ENCODE data around the gene MGAT2.
"Not testable (repeated sequence)": the region's sequence is repeated elsewhere in the genome, so short reads cannot be mapped to it uniquely, and the experiment has no call there.

The MGAT2 gene

DNA sequence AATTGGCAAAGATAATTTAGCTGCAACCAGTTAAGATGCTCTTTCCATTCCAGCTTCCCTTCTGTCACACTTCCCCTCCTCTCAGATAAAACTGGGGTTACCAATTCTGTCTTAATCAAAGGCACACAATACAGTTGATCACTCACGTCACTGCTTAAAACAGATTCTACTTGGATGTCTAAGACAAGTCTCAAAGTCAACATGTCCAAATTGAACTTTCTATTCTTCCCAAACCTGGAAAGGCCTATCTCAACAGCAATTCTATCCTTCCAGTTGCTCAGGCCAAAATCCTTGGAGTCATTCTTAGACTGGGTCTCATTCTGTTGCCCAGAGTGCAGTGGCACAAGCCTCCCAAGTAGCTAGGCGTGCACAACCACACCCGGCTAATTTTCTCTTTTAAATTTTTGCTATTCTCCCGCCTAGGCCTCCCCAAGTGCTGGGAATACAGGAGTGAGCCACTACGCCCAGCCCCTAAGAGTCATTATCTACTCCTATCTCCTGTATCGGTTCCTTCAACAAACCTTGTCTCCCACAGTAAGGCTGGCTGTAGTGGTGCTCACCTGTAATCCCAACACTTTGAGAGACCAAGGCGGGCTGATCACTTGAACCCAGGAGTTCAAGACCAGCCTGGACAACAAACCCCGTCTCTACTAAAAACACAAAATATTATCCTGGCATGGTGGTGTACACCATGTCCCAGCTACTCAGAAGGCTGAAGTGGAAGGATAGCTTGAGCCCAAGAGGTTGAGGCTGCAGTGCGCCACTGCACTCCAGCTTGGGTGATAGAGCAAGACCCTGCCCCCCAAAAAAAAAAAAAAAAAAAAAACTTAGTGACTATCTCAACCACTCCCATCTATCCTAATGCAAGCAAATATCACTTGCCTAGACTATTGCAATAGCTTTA lies 39.1 kb upstream of the MGAT2 start:
- no peak overlapping the region for H3K9ac ChIP-seq
- peaks cover 41% of the 10 kb centered on the region for H3K79me2 ChIP-seq
- no peak overlapping the region for H2AFZ ChIP-seq

DNA sequence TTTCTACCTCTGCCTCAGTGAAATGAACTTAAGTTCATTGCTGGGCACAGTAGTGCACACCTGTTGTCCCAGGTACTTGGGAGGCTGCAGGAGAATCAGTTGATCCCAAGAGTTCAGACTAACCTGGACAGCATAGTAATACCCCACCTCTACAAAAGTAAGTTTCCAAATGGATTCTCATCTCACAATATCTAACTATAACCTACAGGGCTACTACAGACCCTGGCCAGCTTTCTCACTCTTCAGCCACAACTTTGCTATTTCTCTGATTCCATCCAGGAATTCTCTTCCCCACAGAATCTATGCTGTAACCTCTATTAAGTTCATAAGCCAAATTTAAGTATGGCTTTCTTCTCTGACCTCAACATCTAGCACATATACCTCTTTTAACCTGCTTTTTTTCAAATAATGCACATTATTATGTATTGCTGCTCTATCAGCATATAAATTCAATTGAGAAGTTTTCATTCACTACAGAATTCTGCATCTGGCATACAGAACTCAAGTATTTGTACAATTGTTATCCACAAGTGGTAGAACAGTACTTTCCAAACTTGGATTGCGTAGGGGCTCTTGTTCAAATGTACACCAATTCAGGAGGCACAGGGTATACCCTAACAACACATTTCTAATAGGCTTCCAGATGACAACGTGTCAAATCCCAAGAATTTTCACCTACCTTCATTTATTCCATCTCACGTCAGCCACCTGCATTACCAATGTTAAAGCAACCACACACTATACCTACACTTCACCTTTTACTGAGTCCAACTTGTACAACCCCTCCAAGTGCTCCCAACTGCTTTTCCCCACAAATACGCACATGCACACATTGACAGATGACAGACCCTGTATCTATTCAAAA lies 38.3 kb upstream of the MGAT2 start:
- Histone ChIP-seq H3K27me3 (ENCODE audit: control insufficient read depth, insufficient read depth, low read length) (no peaks in the 10 kb centered on the region), H3K4me3 (ENCODE audit: low read depth, low read length) (no peak overlapping the region), H2AFZ (no peak overlapping the region), H3K9ac (no peak overlapping the region), H3K9me3 (ENCODE audit: control insufficient read depth, low read length) (no peaks in the 10 kb centered on the region), H3K36me3 (ENCODE audit: control insufficient read depth, insufficient read depth, low read length) (no peaks in the 10 kb centered on the region), H3K4me2 (ENCODE audit: low read length) (no peak overlapping the region), H3K27ac (no peak overlapping the region), H3K4me1 (peaks cover 3% of the 10 kb centered on the region), H3K79me2 (peaks cover 41% of the 10 kb centered on the region)
- TF ChIP-seq, protein P1, sequence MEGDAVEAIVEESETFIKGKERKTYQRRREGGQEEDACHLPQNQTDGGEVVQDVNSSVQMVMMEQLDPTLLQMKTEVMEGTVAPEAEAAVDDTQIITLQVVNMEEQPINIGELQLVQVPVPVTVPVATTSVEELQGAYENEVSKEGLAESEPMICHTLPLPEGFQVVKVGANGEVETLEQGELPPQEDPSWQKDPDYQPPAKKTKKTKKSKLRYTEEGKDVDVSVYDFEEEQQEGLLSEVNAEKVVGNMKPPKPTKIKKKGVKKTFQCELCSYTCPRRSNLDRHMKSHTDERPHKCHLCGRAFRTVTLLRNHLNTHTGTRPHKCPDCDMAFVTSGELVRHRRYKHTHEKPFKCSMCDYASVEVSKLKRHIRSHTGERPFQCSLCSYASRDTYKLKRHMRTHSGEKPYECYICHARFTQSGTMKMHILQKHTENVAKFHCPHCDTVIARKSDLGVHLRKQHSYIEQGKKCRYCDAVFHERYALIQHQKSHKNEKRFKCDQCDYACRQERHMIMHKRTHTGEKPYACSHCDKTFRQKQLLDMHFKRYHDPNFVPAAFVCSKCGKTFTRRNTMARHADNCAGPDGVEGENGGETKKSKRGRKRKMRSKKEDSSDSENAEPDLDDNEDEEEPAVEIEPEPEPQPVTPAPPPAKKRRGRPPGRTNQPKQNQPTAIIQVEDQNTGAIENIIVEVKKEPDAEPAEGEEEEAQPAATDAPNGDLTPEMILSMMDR (IDR thresholded peaks at IDR 0.05) = no peak

More for the DNA sequence above, 39.1 kb upstream of the MGAT2 start:
- Histone ChIP-seq H3K4me1 (peaks cover 3% of the 10 kb centered on the region), H3K27me3 (ENCODE audit: control insufficient read depth, insufficient read depth, low read length) (no peaks in the 10 kb centered on the region), H3K4me2 (ENCODE audit: low read length) (no peak overlapping the region), H3K4me3 (ENCODE audit: low read depth, low read length) (no peak overlapping the region), H3K27ac (no peak overlapping the region), H3K9me3 (ENCODE audit: control insufficient read depth, low read length) (no peaks in the 10 kb centered on the region), H3K36me3 (ENCODE audit: control insufficient read depth, insufficient read depth, low read length) (no peaks in the 10 kb centered on the region)
- TF ChIP-seq, protein P1 (IDR thresholded peaks at IDR 0.05) = no peak

DNA sequence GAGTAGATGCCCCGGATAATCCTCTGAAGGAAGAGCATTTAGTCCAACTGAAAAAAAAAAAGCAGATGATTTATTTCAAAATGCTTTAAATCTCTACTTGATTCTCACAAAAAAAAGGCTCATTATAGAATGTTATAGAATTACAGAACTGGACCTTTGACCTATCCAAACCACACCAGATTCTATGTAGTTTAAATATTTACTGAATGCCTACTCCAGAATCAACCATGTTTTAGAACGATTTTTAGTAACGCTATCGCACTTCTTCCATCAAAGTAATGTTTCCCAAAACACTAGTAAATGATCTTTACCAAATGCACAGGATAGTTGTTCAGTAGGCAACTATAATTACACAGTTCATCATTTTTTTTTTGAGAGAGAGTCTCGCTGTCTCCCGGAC lies 37.0 kb upstream of the MGAT2 start:
- no peak overlapping the region for H3K27ac ChIP-seq
- no peak overlapping the region for H3K9ac ChIP-seq
- H3K4me3 ChIP-seq (ENCODE audit: low read depth, low read length) = no peak overlapping the region

DNA sequence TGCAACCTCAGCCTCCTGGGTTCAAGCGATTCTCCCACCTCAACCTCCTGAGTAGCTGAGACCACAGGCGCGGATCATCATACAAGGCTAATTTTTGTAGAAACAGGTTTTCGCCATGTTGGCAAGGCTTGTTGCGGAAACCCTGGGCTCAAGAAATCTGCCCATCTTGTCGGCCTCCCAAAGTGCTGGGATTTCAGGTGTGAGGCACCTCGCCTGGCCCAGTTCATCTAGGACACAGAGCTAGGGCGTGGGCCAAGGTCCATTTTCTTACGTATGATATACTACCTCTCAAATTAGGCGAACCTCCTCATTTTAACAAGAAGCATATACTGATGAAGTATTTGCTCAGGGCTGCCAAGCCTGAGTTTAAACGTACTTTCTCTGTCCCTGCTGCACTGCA lies 36.5 kb upstream of the MGAT2 start:
- peaks cover 40% of the 10 kb centered on the region for H3K79me2 ChIP-seq
- H3K9ac ChIP-seq = no peak overlapping the region
- H3K36me3 ChIP-seq (ENCODE audit: control insufficient read depth, insufficient read depth, low read length) = no peaks in the 10 kb centered on the region
- no peak overlapping the region for H3K27ac ChIP-seq
- H3K4me1 ChIP-seq = peaks cover 3% of the 10 kb centered on the region
- no peaks in the 10 kb centered on the region for H3K27me3 ChIP-seq (ENCODE audit: control insufficient read depth, insufficient read depth, low read length)
- H3K4me3 ChIP-seq (ENCODE audit: low read depth, low read length) = no peak overlapping the region
- TF ChIP-seq, protein P1 (IDR thresholded peaks at IDR 0.05) = no peak
- no peak overlapping the region for H3K4me2 ChIP-seq (ENCODE audit: low read length)
- H3K9me3 ChIP-seq (ENCODE audit: control insufficient read depth, low read length) = no peaks in the 10 kb centered on the region
- H2AFZ ChIP-seq = no peak overlapping the region

More for the DNA sequence above, 37.0 kb upstream of the MGAT2 start:
- H3K36me3 ChIP-seq (ENCODE audit: control insufficient read depth, insufficient read depth, low read length) = no peaks in the 10 kb centered on the region
- H3K27me3 ChIP-seq (ENCODE audit: control insufficient read depth, insufficient read depth, low read length) = no peaks in the 10 kb centered on the region
- TF ChIP-seq, protein P1 (IDR thresholded peaks at IDR 0.05) = no peak
- no peak overlapping the region for H3K4me2 ChIP-seq (ENCODE audit: low read length)
- peaks cover 41% of the 10 kb centered on the region for H3K79me2 ChIP-seq
- H2AFZ ChIP-seq = no peak overlapping the region
- H3K4me1 ChIP-seq = peaks cover 3% of the 10 kb centered on the region
- no peaks in the 10 kb centered on the region for H3K9me3 ChIP-seq (ENCODE audit: control insufficient read depth, low read length)

DNA sequence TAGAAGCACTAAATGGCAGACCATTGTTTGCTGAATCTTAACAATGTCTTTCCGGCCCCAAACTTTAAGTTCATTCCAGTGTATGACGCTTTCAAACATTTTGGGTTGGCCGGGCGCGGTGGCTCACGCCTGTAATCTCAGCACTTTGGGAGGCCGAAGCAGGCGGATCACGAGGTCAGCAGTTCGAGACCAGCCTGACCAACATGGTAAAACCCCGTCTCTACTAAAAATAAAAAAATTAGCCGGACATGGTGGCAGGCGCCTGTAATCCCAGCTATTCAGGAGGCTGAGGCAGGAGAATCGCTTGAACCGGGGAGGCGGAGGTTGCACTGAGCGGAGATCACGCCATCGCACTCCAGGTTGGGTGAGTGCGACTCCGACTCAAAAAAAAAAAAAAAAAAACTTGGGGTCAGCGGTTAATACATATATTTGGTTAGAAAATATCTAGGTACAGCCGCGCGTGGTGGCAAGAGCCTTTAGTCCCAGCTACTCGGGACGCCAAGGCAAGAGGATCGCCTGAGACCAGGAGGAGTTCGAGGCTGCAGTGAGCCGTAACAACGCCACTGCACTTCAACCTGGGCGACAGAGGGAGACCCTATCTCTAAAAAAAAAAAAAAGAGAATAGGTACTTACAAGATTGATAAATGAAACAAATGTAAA lies 35.5 kb upstream of the MGAT2 start:
- not testable (repeated sequence) for H3K9me3 ChIP-seq (ENCODE audit: control insufficient read depth, low read length)

More for the DNA sequence above, 35.5 kb upstream of the MGAT2 start:
- not testable (repeated sequence) for H3K27me3 ChIP-seq (ENCODE audit: control insufficient read depth, insufficient read depth, low read length); H3K9ac ChIP-seq; H3K36me3 ChIP-seq (ENCODE audit: control insufficient read depth, insufficient read depth, low read length); H2AFZ ChIP-seq; H3K4me1 ChIP-seq
- H3K27ac ChIP-seq = peak overlapping the region; percentile 90
- peak overlapping the region; percentile 79 for H3K4me2 ChIP-seq (ENCODE audit: low read length)
- H3K4me3 ChIP-seq (ENCODE audit: low read depth, low read length) = peak overlapping the region; percentile 97
- peaks cover 37% of the 10 kb centered on the region for H3K79me2 ChIP-seq
